ENCODE results near the gene FILIP1L. TPM values are rescaled to one million over a fixed set of nuclear protein-coding genes. Genes with fewer than 3 reads are reported as not detected.
A peak's percentile ranks its signal among the peaks of the same experiment; 100 is the strongest.

Gene FILIP1L
- total and polyA plus RNA-seq, 2 of the 13 experiments (the other 11 are each of a cell fraction or from before 2014, with no cell fraction given) = 8.1 to 187 TPM

DNA sequence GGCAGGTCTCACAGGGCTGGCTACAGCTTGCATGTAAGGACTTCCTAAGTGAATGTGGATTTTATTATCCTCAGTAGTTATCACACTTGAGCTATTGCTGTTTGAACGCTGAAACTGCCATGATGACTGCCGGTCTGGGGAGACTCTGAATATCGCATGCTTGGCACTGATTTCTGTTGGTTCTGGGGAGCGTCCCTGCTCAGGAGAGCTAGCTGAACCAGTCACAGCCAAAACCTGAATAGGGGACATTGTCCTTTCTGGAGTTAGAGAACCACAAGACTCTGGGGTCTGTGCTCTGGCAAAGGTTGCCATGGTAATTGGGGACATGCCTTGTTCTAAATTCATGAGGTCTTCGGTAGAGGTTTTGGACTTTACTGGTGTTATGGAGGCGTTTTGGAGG lies 265.9 kb downstream of the FILIP1L start:
- whole genome bisulfite sequencing (ENCODE audit: low lambda C conversion rate) = 100% methylated on average over 5 of the region's 6 CpGs
- Histone ChIP-seq H3K27ac (ENCODE audit: extremely low read length, insufficient read depth, low read length) (no peak overlapping the region), H3K4me2 (ENCODE audit: low read depth, low read length) (no peak overlapping the region), H3K9ac (ENCODE audit: insufficient read depth, low read depth, low read length) (no peak overlapping the region), H4K20me1 (ENCODE audit: insufficient read depth, low read length) (peaks cover 24% of the 10 kb centered on the region), H3K79me2 (ENCODE audit: insufficient read depth, low read length) (peaks cover 15% of the 10 kb centered on the region), H3K4me1 (ENCODE audit: insufficient read depth, low read length) (peaks cover 27% of the 10 kb centered on the region), H3K36me3 (replicated peaks in 1 of 2; ENCODE audit: control insufficient read depth in 1 of 2, insufficient read depth in 2 of 2, low read length in 2 of 2) (peaks cover 14 to 23% of the 10 kb centered on the region in 2 experiments), H3K4me3 (replicated peaks in 1 of 3; ENCODE audit: insufficient read depth in 1 of 3, low read depth in 2 of 3, low read length in 3 of 3) (no peak overlapping the region), H3K9me3 (ENCODE audit: low read length) (no peaks in the 10 kb centered on the region), H2AFZ (ENCODE audit: low read length) (no peak overlapping the region), H3K27me3 (ENCODE audit: control insufficient read depth in 1 of 2, insufficient read depth in 2 of 2, low read length in 2 of 2) (no peaks in the 10 kb centered on the region)
- no peak for FAIRE-seq
- POLR2A ChIA-PET = no interaction called here
- BruUV-seq (replicated peaks) = no TSS peak
- CTCF ChIA-PET (ENCODE audit: low intra/inter-chr PET ratio, low total read pairs) = no interaction called here
- no peak for DNase-seq (ENCODE audit: low spot score)
- in situ Hi-C loops (cut with HindIII; ENCODE audit: extremely low pct_ligation_motif_present, low pct_unique_long_range_greater_than_20kb) (loop anchor here (25.0 kb wide), 1 partner anchor 739 kb away; no protein-coding TSS in a partner anchor), intact Hi-C loops (cut with micrococcal nuclease; ENCODE audit: unreplicated experiment) (no loop called here)
- ATAC-seq = no peak; the same call in 2 of the 3 replicates
- TF ChIP-seq RBFOX2 (IDR thresholded peaks at IDR 0.05; ENCODE audit: low read depth, low read length) (peak; percentile 40), KLF6 (CRISPR knock-in tag; IDR thresholded peaks at IDR 0.05) (peak; percentile 35; the same call in 1 of the 2 replicates), FOXC1 (CRISPR knock-in tag; IDR thresholded peaks at IDR 0.05; ENCODE audit: borderline replicate concordance) (0 out of 2 replicates have a peak, but pooled peaks have one; percentile 25), SALL1 (CRISPR knock-in tag; IDR thresholded peaks at IDR 0.05) (0 out of 2 replicates have a peak, but pooled peaks have one; percentile 30), ZNF674 (CRISPR knock-in tag; IDR thresholded peaks at IDR 0.05; ENCODE audit: low read depth) (no peak), MXD4 (CRISPR knock-in tag; IDR thresholded peaks at IDR 0.05) (peak; percentile 33; the same call in 1 of the 2 replicates), GABPA (IDR thresholded peaks at IDR 0.05; ENCODE audit: low read depth, low read length) (no peak), GABPA (CRISPR knock-in tag; IDR thresholded peaks at IDR 0.05; ENCODE audit: low read depth) (0 out of 2 replicates have a peak, but pooled peaks have one; percentile 7), ZKSCAN8 (CRISPR knock-in tag; IDR thresholded peaks at IDR 0.05; ENCODE audit: borderline replicate concordance) (0 out of 2 replicates have a peak, but pooled peaks have one; percentile 17), ZNF879 (CRISPR knock-in tag; IDR thresholded peaks at IDR 0.05) (no peak), FLYWCH1 (CRISPR knock-in tag; IDR thresholded peaks at IDR 0.05) (no peak), POLR2G (IDR thresholded peaks at IDR 0.05; ENCODE audit: low read depth, low read length) (peak; percentile 69), IRF2 (CRISPR knock-in tag; IDR thresholded peaks at IDR 0.05) (peak; percentile 16; the same call in 1 of the 2 replicates), ZNF891 (CRISPR knock-in tag; IDR thresholded peaks at IDR 0.05) (no peak)
- TF ChIP-seq, protein P1, sequence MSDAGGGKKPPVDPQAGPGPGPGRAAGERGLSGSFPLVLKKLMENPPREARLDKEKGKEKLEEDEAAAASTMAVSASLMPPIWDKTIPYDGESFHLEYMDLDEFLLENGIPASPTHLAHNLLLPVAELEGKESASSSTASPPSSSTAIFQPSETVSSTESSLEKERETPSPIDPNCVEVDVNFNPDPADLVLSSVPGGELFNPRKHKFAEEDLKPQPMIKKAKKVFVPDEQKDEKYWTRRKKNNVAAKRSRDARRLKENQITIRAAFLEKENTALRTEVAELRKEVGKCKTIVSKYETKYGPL (CRISPR knock-in tag; IDR thresholded peaks at IDR 0.05) = no peak
- TF ChIP-seq, protein P2, sequence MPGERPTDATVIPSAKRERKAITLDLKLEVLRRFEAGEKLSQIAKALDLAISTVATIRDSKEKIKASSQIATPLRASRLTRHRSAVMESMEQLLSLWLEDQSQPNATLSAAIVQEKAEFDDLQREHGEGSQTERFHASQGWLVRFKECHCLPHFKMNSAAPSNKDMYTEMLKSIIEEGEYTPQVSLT (CRISPR knock-in tag; IDR thresholded peaks at IDR 0.05; ENCODE audit: borderline replicate concordance, low read depth) = no peak
- TF ChIP-seq, protein P3, sequence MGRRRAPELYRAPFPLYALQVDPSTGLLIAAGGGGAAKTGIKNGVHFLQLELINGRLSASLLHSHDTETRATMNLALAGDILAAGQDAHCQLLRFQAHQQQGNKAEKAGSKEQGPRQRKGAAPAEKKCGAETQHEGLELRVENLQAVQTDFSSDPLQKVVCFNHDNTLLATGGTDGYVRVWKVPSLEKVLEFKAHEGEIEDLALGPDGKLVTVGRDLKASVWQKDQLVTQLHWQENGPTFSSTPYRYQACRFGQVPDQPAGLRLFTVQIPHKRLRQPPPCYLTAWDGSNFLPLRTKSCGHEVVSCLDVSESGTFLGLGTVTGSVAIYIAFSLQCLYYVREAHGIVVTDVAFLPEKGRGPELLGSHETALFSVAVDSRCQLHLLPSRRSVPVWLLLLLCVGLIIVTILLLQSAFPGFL (CRISPR knock-in tag; IDR thresholded peaks at IDR 0.05) = no peak
- TF ChIP-seq, protein P4, sequence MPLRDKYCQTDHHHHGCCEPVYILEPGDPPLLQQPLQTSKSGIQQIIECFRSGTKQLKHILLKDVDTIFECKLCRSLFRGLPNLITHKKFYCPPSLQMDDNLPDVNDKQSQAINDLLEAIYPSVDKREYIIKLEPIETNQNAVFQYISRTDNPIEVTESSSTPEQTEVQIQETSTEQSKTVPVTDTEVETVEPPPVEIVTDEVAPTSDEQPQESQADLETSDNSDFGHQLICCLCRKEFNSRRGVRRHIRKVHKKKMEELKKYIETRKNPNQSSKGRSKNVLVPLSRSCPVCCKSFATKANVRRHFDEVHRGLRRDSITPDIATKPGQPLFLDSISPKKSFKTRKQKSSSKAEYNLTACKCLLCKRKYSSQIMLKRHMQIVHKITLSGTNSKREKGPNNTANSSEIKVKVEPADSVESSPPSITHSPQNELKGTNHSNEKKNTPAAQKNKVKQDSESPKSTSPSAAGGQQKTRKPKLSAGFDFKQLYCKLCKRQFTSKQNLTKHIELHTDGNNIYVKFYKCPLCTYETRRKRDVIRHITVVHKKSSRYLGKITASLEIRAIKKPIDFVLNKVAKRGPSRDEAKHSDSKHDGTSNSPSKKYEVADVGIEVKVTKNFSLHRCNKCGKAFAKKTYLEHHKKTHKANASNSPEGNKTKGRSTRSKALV (CRISPR knock-in tag; IDR thresholded peaks at IDR 0.05) = no peak

Data from HepG2 (cell line).